Esophagus muscularis mucosa (tissue), 3 donors: ENCODE data around the gene SGTA.

Experiments
- CTCF ChIP-seq, 3 experiments: fragments of 200-600 bp in 2 of 3; fragments of 450-650 bp in 1 of 3; sonication (generic) in 2 of 3; IDR thresholded peaks; one replicate each; pipeline ENCODE4 v1.5.1; 2017 to 2019; ENCODE audit warnings: antibody characterized with exemption in 3 of 3, mild to moderate bottlenecking in 2 of 3, moderate library complexity in 1 of 3
- POLR2A ChIP-seq: fragments of 450-650 bp; IDR thresholded peaks from one replicate; pipeline ENCODE4 v1.6.1; 2017; ENCODE audit warnings: antibody characterized with exemption, moderate library complexity, mild to moderate bottlenecking, low read depth
- POLR2AphosphoS5 ChIP-seq, 2 donors: sonication (generic); formaldehyde crosslinking; IDR thresholded peaks; one replicate each; pipeline ENCODE4 v1.6.1; 2017; ENCODE audit warnings: antibody characterized with exemption in 2 of 2

- TF ChIP-seq POLR2AphosphoS5 (IDR thresholded peaks at IDR 0.05): no peak
- TF ChIP-seq POLR2A: no peak
- no peak for TF ChIP-seq CTCF (IDR thresholded peaks at IDR 0.05)
Measured at GRCh38 chr19:2724148-2724557, 58.9 kb downstream of the SGTA start.
